ENCODE measurements around the gene ANKMY1. TPM values are rescaled to one million over a fixed set of nuclear protein-coding genes. Genes with fewer than 3 reads are reported as not detected.

Gene ANKMY1
- total RNA-seq, 1 donor from 2014 or later, result 28.5 TPM

DNA sequence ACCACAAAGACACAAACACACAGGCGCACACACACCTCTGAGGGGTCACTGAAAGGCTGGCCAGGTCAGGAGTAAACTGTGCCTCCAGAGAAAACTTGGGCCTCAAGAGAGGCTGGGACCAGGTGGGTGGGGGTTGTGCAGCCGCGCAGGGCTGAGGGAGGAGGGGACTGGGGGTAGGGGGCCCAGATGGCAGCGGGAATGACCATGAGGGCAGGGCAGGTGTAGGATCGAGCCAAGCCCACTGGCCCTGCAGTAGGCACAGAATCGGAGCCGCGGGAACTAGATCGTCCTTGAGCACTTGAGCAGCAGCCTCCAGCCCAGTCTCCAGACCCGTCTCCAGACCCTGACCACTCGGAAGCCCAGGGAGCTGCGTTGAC, 36.8 kb downstream of the ANKMY1 start:
- DNase-seq (ENCODE audit: extremely low spot score, unreplicated experiment), result peak; percentile 67
- Mint-ChIP-seq H3K4me3 (ENCODE audit: unreplicated experiment) (no peak overlapping the region), H3K36me3 (ENCODE audit: unreplicated experiment) (peaks cover 32% of the 10 kb centered on the region), H3K4me1 (ENCODE audit: unreplicated experiment) (no peaks in the 10 kb centered on the region), H3K27ac (ENCODE audit: unreplicated experiment) (no peak overlapping the region), H3K9me3 (ENCODE audit: unreplicated experiment) (peaks cover 6% of the 10 kb centered on the region), H3K27me3 (ENCODE audit: unreplicated experiment) (no peaks in the 10 kb centered on the region)
- TF ChIP-seq CTCF (IDR thresholded peaks at IDR 0.05), result no peak

- H3K9me3 Mint-ChIP-seq (ENCODE audit: unreplicated experiment), result peaks cover 6% of the 10 kb centered on the region
- no peaks in the 10 kb centered on the region for H3K4me1 Mint-ChIP-seq (ENCODE audit: unreplicated experiment)
- peaks cover 29% of the 10 kb centered on the region for H3K36me3 Mint-ChIP-seq (ENCODE audit: unreplicated experiment)
- no peak for TF ChIP-seq CTCF (IDR thresholded peaks at IDR 0.05)
- H3K4me3 Mint-ChIP-seq (ENCODE audit: unreplicated experiment), result no peak overlapping the region
- H3K27ac Mint-ChIP-seq (ENCODE audit: unreplicated experiment), result no peak overlapping the region
- no peaks in the 10 kb centered on the region for H3K27me3 Mint-ChIP-seq (ENCODE audit: unreplicated experiment)
- peak; percentile 83 for DNase-seq (ENCODE audit: extremely low spot score, unreplicated experiment)
These were observed 37.4 kb downstream of the ANKMY1 start for GRCh38 chr2:240520130-240520973.

GRCh38 chr2:240519396-240520129, 38.2 kb downstream of the ANKMY1 start:
- peak; percentile 76 for DNase-seq (ENCODE audit: extremely low spot score, unreplicated experiment)
- Mint-ChIP-seq H3K9me3 (ENCODE audit: unreplicated experiment) (no peaks in the 10 kb centered on the region), H3K36me3 (ENCODE audit: unreplicated experiment) (peaks cover 21% of the 10 kb centered on the region), H3K4me1 (ENCODE audit: unreplicated experiment) (no peaks in the 10 kb centered on the region), H3K4me3 (ENCODE audit: unreplicated experiment) (no peak overlapping the region), H3K27ac (ENCODE audit: unreplicated experiment) (no peak overlapping the region), H3K27me3 (ENCODE audit: unreplicated experiment) (no peaks in the 10 kb centered on the region)
- no peak for TF ChIP-seq CTCF (IDR thresholded peaks at IDR 0.05)

- no peak for DNase-seq (ENCODE audit: extremely low spot score, unreplicated experiment)
- TF ChIP-seq CTCF (IDR thresholded peaks at IDR 0.05), result no peak
- no peaks in the 10 kb centered on the region for H3K9me3 Mint-ChIP-seq (ENCODE audit: unreplicated experiment)
- no peak overlapping the region for H3K27ac Mint-ChIP-seq (ENCODE audit: unreplicated experiment)
- peaks cover 2% of the 10 kb centered on the region for H3K4me1 Mint-ChIP-seq (ENCODE audit: unreplicated experiment)
- H3K4me3 Mint-ChIP-seq (ENCODE audit: unreplicated experiment), result no peak overlapping the region
- H3K27me3 Mint-ChIP-seq (ENCODE audit: unreplicated experiment), result no peaks in the 10 kb centered on the region
- peaks cover 16% of the 10 kb centered on the region for H3K36me3 Mint-ChIP-seq (ENCODE audit: unreplicated experiment)
These were observed 38.8 kb downstream of the ANKMY1 start for GRCh38 chr2:240518981-240519380.

DNA sequence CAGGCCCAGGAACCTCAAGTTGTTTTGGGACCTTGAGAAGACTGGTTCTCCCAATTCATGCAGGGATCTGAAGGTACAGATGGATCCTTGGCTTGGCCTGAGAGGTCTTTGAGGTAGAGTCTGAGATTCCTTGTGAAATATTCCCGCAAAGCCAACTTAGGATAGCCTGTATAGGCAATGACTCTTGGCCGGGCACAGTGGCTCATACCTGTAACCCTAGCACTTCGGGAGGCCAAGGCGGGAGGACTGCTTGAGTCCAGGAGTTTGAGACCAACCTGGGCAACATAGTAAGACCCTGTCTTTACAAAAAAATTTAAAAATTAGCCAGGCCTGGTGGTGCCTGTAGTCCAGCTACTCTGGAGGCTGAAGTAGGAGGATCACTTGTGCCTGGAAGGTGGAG, 40.4 kb downstream of the ANKMY1 start:
- no peak for DNase-seq (ENCODE audit: extremely low spot score, unreplicated experiment)

More for the DNA sequence above, 40.4 kb downstream of the ANKMY1 start:
- Mint-ChIP-seq H3K9me3 (ENCODE audit: unreplicated experiment) (no peaks in the 10 kb centered on the region), H3K27ac (ENCODE audit: unreplicated experiment) (no peak overlapping the region), H3K27me3 (ENCODE audit: unreplicated experiment) (no peaks in the 10 kb centered on the region), H3K4me1 (ENCODE audit: unreplicated experiment) (peaks cover 5% of the 10 kb centered on the region), H3K36me3 (ENCODE audit: unreplicated experiment) (peaks cover 6% of the 10 kb centered on the region), H3K4me3 (ENCODE audit: unreplicated experiment) (no peak overlapping the region)
- no peak for TF ChIP-seq CTCF (IDR thresholded peaks at IDR 0.05)

Measured in osteocyte (in vitro differentiated cells).